Pons (tissue), 1 donor: ENCODE data around the gene JCAD.

Experiments used
- DNase-seq: peaks from one replicate; pipeline ENCODE4 v3.0.0-alpha.2; 2016; ENCODE audit warnings: low spot score

Gene JCAD

DNA sequence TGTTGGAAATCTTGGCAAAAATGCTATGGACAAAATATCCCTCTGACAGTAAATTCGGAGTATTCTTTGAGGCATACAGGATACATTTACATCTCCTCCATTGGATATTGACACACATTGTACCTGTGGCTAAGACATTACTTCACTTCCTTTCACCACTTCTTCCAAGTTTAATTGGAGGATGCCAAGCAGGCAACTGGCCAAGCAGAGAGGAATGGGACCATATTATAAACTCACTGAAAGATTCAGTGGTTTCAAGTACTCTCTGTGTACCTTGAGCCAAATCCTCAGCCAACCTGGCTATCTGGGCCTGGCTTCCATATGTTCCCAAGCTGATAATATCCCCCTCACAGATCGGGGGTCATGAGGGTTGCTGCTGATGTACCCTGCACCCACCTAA is 14.7 kb upstream of the JCAD start:
- no peak for DNase-seq

DNA sequence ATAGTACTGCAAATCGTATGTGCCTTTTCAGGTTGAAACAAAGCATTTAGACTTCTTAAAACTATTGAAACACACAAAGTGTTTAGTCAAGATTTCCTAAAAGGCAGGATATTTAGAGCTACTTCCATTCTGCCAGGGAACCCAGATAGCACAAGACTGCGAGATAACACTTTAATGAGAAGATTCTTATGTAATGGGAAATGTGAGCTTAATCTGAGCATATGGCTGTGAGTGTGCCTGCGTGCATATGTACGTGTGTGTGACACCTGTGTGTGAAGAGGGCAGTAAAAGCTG is 14.3 kb upstream of the JCAD start:
- DNase-seq: no peak

DNA sequence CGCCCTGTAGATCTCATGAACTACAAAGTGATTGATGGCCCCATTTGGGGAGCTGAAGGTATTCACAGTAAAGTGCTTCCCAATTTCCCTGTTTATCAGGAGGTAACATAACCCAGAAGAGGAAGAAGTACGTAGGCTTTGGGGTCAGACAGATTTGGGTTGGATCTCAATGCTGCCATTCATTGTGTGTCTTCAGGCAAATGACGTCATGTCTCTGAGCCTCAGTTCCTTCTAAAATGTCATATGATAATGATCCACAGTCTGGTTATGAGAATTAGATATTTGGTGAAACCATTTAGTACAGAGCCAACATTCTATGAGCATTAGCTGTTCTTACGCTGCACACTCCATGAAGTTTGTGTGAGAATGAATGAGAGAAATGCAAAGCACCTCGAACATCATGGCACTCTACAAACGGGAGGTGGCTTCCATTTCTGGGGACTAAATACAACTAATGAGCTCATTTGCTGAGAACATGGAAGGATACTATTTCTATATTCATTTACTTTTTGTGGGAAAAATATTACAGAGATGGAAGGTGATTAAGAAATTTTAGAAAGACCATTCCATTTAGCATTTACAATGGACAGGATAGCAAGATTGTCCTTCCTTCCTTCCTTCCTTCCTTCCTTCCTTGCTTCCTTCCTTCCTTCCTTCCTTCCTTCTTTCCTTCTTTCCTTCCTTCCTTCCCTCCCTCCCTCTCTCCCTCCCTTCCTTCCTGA is 13.8 kb upstream of the JCAD start:
- no peak for DNase-seq

DNA sequence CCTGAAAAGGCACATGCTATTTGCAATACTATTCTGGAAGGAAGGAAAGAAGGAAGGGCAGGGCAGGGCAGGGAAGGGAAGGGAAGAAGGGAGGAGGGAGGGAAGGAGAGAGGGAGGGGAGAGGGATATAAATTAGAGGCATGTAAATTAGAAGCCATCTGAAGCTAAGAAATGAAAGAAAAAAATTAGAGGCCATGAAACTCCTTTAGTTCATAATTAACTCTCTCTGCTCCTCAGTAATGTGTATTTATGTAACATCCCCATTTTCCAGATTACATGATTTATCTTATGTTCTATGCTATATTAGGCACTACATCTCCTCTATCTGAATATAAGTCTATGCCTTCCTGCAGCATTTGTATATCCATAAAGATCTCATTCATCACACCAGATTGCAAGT is 12.7 kb upstream of the JCAD start:
- no peak for DNase-seq

DNA sequence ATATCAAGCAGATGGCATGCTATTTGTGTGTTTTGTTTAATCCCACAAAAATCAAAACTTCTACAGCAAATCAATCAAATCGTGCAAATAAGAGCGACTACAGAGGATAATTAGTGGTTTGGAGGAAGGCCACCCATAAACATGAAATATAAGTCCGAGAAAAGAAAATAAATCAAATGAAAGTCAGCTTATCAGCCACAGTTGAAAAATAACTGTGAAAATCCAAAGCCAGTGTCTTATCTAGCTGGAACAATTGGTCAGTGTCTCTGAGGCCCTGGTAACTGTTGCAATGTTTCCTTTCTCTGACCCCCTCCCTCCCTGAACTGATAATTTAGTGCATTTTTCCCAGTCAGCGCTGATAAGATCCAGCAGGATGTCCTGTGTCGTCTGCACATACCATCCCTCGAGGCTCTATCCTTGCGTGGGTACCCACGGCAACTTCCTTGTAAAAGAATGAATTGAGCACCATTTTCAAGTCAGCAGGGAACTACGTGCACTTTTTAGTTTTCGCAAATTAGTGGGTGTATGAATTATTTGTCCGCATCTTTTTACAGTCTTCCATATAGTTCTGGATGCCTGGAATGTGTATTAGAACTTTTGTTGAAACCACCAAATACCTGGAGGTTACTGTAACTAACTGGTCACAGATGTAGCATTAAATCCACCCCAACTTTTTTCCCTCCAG is 10.8 kb upstream of the JCAD start:
- DNase-seq: no peak

DNA sequence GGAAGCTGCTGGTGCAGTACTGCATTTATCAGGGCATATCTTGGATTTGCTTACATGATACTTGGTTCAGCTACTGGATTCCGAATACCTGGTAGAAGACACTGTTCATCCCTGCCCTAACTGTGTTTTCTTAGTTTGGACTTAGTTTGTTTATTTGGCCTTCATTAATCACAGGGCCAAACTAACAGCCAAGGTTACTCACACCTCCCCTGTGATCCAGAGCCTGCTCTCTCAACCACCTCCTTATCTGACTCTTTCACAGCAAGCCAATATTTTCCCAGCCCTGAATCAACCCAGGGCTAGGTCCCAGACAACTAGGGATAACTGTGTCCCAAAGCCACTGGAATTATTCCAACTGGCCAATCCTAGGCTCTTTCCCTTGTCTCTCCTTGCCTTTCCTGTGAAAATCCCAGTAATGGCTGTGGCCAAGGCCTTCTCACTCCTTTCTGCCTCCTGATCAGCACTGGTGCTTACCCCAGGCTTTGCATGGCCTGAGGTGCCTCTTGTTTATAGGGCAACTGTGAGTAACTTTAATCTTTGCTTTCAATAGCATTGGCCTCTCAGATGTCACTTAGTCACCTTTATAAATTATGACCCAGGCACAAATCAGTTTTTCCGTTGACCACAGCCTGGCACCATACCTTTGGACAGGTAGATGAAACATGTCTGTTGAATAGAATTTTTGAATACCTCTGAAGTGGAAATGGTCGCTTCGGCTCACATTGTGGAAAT is 9.3 kb upstream of the JCAD start:
- DNase-seq: no peak

DNA sequence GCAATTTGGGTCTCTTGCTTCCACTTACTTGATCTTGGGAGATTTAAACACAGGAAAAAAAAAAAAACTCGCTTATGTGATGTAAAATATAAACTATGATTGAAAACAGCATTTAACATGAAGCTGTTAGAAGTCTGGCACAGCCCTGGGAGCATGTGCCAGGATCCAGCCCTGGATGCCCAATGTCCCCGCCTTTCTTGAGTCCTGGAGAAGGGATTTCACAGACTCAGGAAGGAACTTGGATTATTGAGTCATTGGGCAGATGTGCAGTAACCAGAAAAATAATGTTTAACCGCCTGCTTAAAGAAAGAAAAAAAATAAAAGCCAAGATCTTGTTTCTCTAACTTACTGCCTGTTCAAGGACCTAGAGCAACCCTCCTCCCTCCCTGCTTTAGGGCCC is 3.7 kb upstream of the JCAD start:
- no peak for DNase-seq

DNA sequence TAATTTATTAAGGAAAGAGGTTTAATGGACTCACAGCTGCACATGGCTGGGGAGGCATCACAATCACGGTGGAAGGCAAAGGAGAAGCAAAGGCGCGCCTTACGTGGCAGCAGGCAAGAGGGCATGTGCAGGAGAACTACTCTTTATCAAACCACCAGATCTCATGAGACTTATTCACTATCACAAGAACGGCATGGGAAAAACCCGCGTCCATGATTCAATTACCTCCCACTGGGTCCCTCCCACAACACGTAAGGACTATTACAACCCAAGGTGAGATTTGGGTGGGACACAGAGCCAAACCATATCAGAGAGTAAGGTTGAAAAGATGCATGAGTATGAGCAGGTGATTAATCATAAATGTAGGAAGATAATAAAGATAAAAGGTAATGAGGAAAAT is 3.2 kb upstream of the JCAD start:
- DNase-seq: no peak

DNA sequence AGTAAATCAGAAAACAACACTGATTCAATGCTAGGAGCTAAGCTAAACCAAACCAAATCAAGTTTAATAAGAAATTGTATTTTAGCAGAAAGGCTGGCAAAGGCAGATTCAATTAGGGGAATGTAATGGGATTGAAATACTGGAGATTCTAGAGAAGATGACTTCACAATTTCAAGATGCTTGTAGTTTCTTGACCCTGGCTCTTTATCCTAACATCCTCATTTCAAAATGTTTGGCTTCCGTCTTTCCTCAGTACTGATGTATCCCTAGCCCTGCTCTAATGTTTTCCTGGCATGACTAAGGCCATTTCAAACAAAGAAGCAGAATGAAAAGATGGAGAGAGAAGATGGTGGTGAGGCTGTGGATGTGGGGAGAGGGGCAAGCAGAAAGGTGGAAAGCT is 2.7 kb upstream of the JCAD start:
- DNase-seq: no peak

DNA sequence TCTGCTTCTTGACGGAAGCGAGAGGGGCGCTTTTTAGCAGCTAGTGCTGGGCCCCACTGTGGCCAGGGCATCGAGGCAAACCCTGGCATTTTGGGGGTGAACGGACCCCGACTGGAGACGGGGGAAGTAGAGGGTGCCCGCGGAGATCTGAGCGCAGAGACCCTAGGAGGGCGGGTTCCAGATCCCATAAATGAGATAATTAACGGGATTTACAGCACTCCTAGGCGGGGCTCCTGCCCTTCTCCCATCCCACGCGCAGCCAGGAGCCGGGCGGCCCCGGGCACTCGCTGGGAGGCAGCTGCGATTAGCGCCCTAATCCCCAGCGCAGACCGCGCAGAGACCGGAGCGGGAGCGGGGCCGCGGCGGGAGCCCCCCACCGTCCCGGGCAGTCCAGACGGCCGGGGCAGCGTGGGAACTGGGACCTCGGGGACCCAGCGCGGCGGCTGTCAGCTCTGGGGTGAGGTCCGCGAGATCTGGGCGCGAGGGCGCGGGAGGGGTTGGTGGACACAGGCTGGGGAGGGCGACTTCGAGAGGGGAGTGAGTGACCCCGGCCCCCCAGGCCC is 735 bp downstream of the JCAD start:
- DNase-seq: no peak

DNA sequence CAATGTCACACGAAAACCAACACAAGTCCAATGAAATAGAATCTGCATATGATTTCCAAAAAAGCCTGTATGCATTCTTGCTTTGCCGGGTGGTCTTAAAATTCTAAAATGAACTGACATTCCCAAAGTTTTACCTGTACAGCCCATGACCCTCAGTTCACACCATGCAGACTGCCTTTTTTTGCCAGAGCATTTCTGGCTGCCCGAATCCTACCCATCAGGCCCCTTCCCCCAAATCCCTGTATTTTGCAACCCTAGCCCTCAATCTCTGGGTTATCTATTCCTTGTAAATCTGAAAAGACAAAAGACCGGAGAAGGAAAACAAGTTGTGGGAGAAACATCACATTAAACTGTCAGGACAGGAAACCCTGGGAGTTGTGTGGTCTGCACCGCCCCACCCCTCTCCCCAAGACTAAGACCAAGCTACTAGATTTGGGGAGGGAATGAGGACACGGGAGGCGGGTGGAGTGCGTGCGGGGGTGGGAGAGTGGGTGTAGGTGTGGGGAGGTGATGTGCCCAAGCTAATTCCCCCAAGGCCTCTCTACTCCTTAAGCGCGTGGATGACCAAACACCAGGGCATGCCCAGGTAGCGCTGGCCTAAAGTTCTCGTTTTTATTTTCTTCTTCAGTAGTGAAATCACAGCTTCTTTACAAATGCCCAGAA is 1.4 kb downstream of the JCAD start:
- no peak for DNase-seq

DNA sequence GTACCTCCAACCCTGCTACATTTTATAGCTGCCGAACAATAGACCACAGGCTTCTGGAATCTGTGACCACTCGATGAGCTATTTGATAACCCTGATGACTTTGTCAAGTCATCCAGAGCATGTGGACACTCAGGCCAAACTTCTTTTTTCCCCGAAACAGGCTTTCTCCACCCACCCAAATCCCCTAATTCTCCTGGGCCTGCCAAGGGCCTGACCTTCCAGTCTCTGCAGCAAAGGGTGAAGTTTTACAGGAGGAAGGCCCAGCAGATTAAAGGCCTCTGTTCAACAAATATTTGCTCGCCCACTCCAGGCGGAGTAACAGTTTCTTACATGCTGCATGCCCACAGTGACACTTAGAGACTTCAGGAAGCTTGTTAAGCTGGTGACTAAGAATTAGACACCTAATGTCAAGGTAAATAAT is 2.0 kb downstream of the JCAD start:
- DNase-seq: no peak

DNA sequence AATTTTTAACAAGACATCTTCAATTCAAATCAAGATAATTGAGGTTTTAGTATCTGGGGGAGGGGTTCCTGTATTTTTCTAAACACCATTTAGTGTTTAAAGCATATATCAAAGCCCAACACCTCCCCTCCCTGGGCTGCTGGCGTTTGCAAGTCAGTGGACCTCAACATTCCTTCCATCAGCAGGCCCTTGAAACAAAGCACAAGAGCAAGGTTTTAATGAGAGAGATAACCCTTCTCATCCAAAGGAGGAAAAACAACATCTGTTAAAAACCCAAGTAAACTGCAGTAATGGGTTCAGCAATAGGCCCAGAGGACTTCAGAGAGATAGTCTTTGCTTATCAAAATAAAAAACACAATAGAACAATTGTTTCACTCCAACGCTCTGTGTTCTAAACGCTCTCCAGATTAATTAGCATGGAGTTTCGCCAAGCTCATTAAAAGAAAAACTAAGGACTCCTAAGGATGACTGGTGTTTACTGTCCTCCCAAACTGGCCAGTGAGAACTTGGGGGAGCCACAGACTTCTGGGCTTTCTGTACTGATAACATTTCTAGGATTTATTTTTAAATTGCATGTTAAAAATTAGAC is 2.5 kb downstream of the JCAD start:
- no peak for DNase-seq

DNA sequence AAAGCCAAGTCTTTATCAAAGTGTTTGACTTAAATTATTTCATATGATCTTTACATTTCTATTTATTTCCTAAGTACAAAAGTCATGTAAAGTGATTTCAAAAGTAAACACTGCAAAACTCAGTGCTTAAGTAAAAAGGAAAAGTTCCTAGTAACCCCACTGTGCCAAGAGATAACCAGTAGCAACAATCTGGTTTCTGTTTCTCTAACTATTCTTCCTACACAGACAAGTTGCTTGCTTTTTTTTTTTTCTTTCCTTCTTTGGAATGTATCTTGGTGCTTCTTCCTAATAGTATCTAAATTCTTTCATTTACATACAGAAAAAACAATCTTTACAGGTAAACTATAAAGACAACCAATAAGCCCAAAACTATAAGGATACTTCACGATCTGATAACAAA is 3.1 kb downstream of the JCAD start:
- no peak for DNase-seq

DNA sequence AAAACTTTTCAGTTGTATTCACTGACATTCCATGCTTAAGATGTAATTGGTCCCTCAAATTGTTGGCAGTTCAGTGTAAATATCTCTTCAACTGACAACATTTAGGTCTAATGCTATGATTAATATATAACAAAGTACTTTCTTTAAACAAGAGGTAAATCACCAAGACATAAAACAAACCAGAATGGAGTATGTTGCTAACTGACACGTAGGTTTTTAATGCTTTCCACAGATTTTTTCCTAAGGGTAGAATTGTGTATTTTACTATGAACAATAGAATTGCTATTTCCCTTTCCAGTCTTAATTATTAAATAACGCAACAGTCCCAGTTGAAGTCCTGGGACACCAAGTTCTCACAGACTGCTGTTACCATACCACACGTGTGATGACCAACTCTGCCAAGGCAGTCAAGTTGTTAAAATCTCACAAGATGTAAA is 4.1 kb downstream of the JCAD start:
- DNase-seq: no peak

DNA sequence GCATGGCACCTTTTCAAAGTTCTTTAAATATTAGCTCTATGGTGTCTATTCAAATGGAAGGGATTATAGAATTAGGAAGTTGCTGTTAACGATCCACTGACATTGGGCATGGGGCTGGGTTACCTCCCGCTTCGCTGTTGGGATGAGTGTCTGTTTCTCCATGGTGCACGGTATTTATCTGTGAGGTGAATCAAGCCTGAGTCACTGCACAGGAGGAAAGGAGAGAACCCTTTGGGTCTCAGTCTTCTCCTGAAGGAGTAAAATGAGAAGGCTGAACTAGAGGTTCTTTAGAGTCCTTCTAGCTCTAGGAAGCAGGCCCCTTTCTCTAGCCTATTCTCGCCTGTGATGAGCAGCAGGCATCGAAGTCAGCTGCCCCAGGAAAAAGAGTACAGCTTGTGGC is 7.3 kb downstream of the JCAD start:
- no peak for DNase-seq

DNA sequence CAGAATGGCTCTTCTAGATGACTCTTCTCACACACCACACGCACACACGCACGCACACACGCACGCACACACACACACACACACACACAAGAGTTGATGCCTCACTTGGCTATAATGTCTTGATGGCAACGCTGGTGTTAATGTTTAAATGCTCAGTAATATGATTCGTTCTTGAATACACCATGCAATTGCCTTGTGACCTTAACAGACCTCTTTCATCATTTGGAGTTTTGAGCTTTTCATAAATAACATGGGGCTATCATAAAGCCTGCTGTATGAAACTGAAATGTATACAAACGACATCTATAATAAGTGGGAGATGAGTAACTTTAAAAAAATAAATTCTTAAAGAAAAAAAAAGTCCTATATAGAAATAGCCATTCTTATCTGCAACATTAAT is 8.2 kb downstream of the JCAD start:
- no peak for DNase-seq

DNA sequence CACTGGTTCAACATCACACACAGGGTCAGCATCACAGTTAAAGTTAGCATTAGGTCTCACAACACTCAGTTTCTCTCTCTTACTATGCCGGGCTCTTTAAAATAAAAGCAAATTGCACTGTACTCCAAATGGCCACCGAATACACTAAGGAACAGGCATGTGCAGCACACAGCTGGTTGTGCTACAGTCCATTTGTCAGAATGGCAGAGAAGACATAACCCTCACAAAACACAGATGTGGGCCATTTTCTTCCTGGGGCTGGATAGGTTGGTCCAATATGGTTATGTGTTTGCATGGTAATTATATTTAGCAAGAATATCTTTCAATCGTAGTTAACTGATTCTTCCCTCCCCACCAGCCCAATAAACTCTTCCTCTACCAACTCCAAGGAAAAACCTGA is 9.0 kb downstream of the JCAD start:
- no peak for DNase-seq

DNA sequence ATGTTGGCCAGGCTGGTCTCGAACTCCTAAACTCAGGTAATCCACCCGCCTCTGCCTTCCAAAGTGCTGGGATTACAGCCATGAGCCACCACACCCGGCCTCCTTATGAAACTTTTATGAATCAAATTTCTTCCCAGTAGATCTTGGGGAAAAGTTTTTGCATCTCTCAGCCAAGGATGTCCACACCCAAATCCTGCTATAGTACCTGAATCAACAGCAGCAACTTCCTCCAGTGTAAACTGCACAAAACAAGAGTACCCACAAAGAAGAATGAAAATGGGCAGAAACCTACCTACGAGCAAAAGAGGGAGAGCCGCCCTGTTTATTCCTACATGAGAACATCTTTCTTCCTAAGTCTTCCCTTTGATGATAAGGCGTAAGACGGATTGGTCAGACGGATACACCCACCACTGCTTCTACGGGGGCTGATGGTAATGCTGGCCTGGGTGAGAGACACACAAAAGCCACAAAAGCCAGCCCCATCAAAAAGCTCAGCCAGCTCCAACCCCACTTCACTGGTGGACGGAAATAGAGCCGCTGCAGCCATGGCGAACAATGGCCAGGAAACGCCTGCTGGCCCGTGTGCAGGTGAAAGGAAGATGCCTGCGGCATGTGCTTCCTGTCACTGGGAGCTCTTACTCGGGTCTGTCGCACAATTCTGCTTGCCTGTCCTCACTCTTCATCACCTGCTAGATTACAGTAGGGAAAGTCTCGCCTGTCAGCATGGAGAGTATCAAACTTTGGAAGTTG is 10.4 kb downstream of the JCAD start:
- no peak for DNase-seq

DNA sequence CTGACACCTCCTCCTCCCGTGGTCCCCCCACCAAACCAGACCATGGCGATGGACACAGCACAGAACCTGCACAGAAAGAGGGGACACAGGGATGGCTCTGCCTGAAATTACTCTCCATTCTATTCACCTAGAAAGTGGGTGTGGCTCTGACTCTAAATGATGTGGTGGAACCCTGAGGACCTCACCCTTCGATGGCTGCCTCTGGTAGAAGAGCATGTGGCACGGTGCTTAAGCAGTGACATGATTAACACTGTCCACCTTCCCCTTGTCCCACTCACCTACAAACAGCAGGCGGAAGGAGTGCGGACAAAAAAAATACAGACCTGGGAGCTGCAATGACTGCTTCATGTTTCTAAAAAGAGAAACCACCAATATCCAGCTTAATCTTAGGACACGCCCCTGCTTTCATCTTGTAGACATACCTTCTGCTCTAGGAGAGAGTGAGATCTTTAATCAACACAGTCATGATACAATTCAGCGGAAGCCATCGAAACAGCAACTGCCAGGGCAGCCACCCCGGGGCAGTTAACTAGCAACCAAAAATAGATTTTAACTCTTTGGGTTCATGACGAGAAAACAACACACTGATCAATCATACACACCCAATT is 11.4 kb downstream of the JCAD start:
- no peak for DNase-seq

DNA sequence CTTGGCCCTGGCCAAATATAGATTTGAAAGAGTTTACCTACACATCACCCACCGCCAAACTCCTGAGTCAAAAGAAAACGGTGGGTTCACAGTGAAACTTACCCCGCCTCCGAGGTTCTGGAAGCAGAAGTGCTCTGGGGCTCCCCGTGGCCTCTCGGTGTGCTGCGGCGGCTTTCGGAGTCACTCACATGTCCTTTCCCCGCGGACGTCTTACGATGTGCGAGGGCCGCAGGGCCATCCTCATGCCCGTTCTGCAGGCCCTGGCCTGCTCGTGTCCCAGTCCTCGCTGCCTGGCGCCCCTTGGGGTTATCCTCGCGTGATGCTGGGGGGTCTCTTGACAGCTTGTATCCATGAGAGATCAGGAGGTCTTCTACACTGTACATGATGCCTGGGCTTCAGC is 12.0 kb downstream of the JCAD start:
- no peak for DNase-seq
